HCT116 (cell line): Measurements from ENCODE around the gene SMIM32. TPM values are rescaled to one million over a fixed set of nuclear protein-coding genes. Genes with fewer than 3 reads are reported as not detected.

Experiments
- ATAC-seq: fragments of 200-7000 bp; cut with Tn5 transposase; 2 replicates; pipeline ENCODE4 v1.9.1; 2020; ENCODE audit warnings: mild to moderate bottlenecking, moderate library complexity
- Bru-seq: library from RNA; stranded (reverse); fragments of 400-500 nt; gene quantifications from one replicate; lab custom pipeline; 2021; lab: Mats Ljungman, UMichigan
- BruChase-seq, 2 experiments: library from RNA; stranded (reverse); fragments of 400-500 nt; gene quantifications; one replicate each; lab custom pipeline; 2021; lab: Mats Ljungman, UMichigan
- BruUV-seq: library from RNA; stranded (reverse); fragments of 400-500 nt; replicated peaks from 2 replicates; lab custom pipeline; 2021; lab: Mats Ljungman, UMichigan
- CTCF ChIA-PET: fragments of 300-600 bp; sonication (Branson Sonifier 250); formaldehyde crosslinking; loops from one replicate; lab custom pipeline; 2021; ENCODE audit warnings: antibody characterized with exemption; lab: Charles Lee
- POLR2A ChIA-PET: fragments of 300-600, 350-600 bp; sonication (Branson Sonifier 250); formaldehyde crosslinking; loops from one replicate; lab custom pipeline; 2021; ENCODE audit warnings: antibody characterized with exemption; lab: Charles Lee
- RAD21 ChIA-PET, 2 experiments: fragments of 300-600 bp; sonication (Branson Sonifier 250); formaldehyde crosslinking; loops; one replicate each; lab custom pipeline; 2023; ENCODE audit warnings: low total read pairs in 2 of 2; ENCODE audit not compliant: uncharacterized antibody in 2 of 2, unreplicated experiment in 2 of 2, low non-redundant PET in 1 of 2; lab: Charles Lee
- DNase-seq: peaks from one replicate; pipeline ENCODE4 v3.0.0-alpha.2; 2010; ENCODE audit warnings: low read depth, low spot score
- H2AFZ ChIP-seq: fragments of 200-600 bp; shearing (Covaris generic), sonication (generic); 2 replicates; pipeline ENCODE4 v1.6.1; 2017; ENCODE audit warnings: low read depth, mixed run types, mixed read lengths, antibody characterized with exemption, low read length; ENCODE audit not compliant: poor library complexity, severe bottlenecking
- H3K27ac ChIP-seq: 2 replicates; pipeline ENCODE4 v1.5.1; 2012; ENCODE audit warnings: low read depth, low read length
- H3K27me3 ChIP-seq: fragments of 200-600 bp; sonication (generic); 2 replicates; pipeline ENCODE4 v1.6.1; 2016; ENCODE audit warnings: mixed run types, low read length, mixed read lengths; ENCODE audit not compliant: insufficient read depth
- H3K36me3 ChIP-seq, 2 experiments: fragments of 200-500 bp in 1 of 2; fragments of 200-600 bp in 1 of 2; sonication (Bioruptor generic) in 1 of 2; sonication (generic) in 1 of 2; 2 replicates each; pipeline versions ENCODE4 v1.5.1 to v1.6.1; 2014 to 2016; ENCODE audit warnings: low read length in 2 of 2, inconsistent platforms in 1 of 2, mixed read lengths in 1 of 2, mixed run types in 1 of 2; ENCODE audit not compliant: insufficient read depth in 2 of 2, control insufficient read depth in 1 of 2
- H3K4me1 ChIP-seq, 2 experiments: fragments of 200-600 bp in 1 of 2; sonication (generic) in 1 of 2; 2 replicates each; pipeline versions ENCODE4 v1.5.1 to v1.6.1; 2012 to 2017; ENCODE audit warnings: low read length in 2 of 2, inconsistent platforms in 1 of 2, mild to moderate bottlenecking in 1 of 2, mixed read lengths in 1 of 2, mixed run types in 1 of 2, moderate library complexity in 1 of 2; ENCODE audit not compliant: insufficient read depth in 2 of 2, control insufficient read depth in 1 of 2
- H3K4me2 ChIP-seq: fragments of 200-600 bp; sonication (generic); 2 replicates; pipeline ENCODE4 v1.6.1; 2017; ENCODE audit warnings: mixed run types, low read length, mixed read lengths
- H3K4me3 ChIP-seq, 2 experiments: fragments of 200-600 bp in 1 of 2; sonication (generic) in 1 of 2; replicated peaks in 1 of 2; 2 replicates each; pipeline ENCODE4 v1.5.1; 2011 to 2016; ENCODE audit warnings: low read length in 2 of 2, control low read depth in 1 of 2, low read depth in 1 of 2, mild to moderate bottlenecking in 1 of 2, mixed read lengths in 1 of 2, mixed run types in 1 of 2
- H3K79me2 ChIP-seq: fragments of 200-600 bp; sonication (generic); 2 replicates; pipeline ENCODE4 v1.6.1; 2017; ENCODE audit warnings: mild to moderate bottlenecking, mixed run types, low read length, moderate library complexity, mixed read lengths; ENCODE audit not compliant: insufficient read depth
- H3K9ac ChIP-seq: fragments of 200-600 bp; sonication (generic); 2 replicates; pipeline ENCODE4 v1.6.1; 2016; ENCODE audit warnings: low read length, mixed read lengths
- H3K9me2 ChIP-seq: fragments of 200-600 bp; sonication (generic), shearing (Covaris generic); 2 replicates; pipeline ENCODE4 v1.6.1; 2017; ENCODE audit warnings: mixed run types, mild to moderate bottlenecking, moderate library complexity; ENCODE audit not compliant: insufficient read depth
- H3K9me3 ChIP-seq, 2 experiments: fragments of 200-500 bp in 1 of 2; fragments of 200-600 bp in 1 of 2; sonication (Bioruptor generic) in 1 of 2; sonication (generic) in 1 of 2; 2 replicates each; pipeline ENCODE4 v1.6.1; 2014 to 2017; ENCODE audit warnings: low read length in 2 of 2, mixed read lengths in 2 of 2, inconsistent platforms in 1 of 2, low read depth in 1 of 2, mild to moderate bottlenecking in 1 of 2, mixed run types in 1 of 2, moderate library complexity in 1 of 2; ENCODE audit not compliant: control insufficient read depth in 1 of 2, insufficient read depth in 1 of 2
- H4K20me1 ChIP-seq: fragments of 200-600 bp; sonication (generic), shearing (Covaris generic); 2 replicates; pipeline ENCODE4 v1.6.1; 2017; ENCODE audit warnings: mixed run types, mild to moderate bottlenecking, moderate library complexity; ENCODE audit not compliant: insufficient read depth
- ATF3 ChIP-seq: IDR thresholded peaks from 2 replicates; pipeline ENCODE4 v1.6.1; 2012
- CEBPB ChIP-seq: IDR thresholded peaks from 2 replicates; pipeline ENCODE4 v1.6.1; 2012; ENCODE audit warnings: low read depth
- EZH2 ChIP-seq: fragments of 200-600 bp; sonication (generic); IDR thresholded peaks from 2 replicates; pipeline ENCODE4 v1.6.1; 2017; ENCODE audit warnings: antibody characterized with exemption, mixed run types
- EZH2phosphoT487 ChIP-seq: fragments of 200-600 bp; IDR thresholded peaks from 2 replicates; pipeline ENCODE4 v1.6.1; 2018; ENCODE audit warnings: antibody characterized with exemption, borderline replicate concordance
- FOSL1 ChIP-seq: IDR thresholded peaks from 2 replicates; pipeline ENCODE4 v1.6.1; 2012; ENCODE audit warnings: low read depth
- JUND ChIP-seq: IDR thresholded peaks from 2 replicates; pipeline ENCODE4 v1.6.1; 2012
- POLR2AphosphoS5 ChIP-seq: IDR thresholded peaks from 2 replicates; pipeline ENCODE4 v1.6.1; 2011; ENCODE audit warnings: mild to moderate bottlenecking, low read depth, low read length, moderate library complexity
- RAD21 ChIP-seq: IDR thresholded peaks from 2 replicates; pipeline ENCODE4 v1.6.1; 2012; ENCODE audit warnings: low read depth, mild to moderate bottlenecking
- SIN3A ChIP-seq: IDR thresholded peaks from 2 replicates; pipeline ENCODE4 v1.6.1; 2012; ENCODE audit warnings: low read depth
- SP1 ChIP-seq: IDR thresholded peaks from 2 replicates; pipeline ENCODE4 v1.6.1; 2012; ENCODE audit warnings: low read depth
- TCF7L2 ChIP-seq: IDR thresholded peaks from 2 replicates; pipeline ENCODE4 v1.7.0; 2011; ENCODE audit warnings: borderline replicate concordance, inconsistent platforms; ENCODE audit not compliant: insufficient read depth, insufficient read length; ENCODE audit errors: extremely low read depth
- YY1 ChIP-seq: IDR thresholded peaks from 2 replicates; pipeline ENCODE4 v1.6.1; 2011; ENCODE audit warnings: low read length, low read depth, moderate library complexity, mild to moderate bottlenecking; ENCODE audit not compliant: insufficient replicate concordance; ENCODE audit errors: extremely low read depth
- ZBTB33 ChIP-seq: IDR thresholded peaks from 2 replicates; pipeline ENCODE4 v1.6.1; 2011; ENCODE audit warnings: mild to moderate bottlenecking, low read length, moderate library complexity; ENCODE audit not compliant: insufficient replicate concordance; ENCODE audit errors: extremely low read depth
- ZFX ChIP-seq: fragments of 450-650 bp; IDR thresholded peaks from 2 replicates; pipeline ENCODE4 v1.6.1; 2017
- ZNF274 ChIP-seq: fragments of 200-500 bp; sonication (Bioruptor generic); IDR thresholded peaks from 2 replicates; pipeline ENCODE4 v1.6.1; 2014; ENCODE audit warnings: mild to moderate bottlenecking, low read depth, low read length, inconsistent platforms
- intact Hi-C: fragments of 100-400 bp; cut with micrococcal nuclease; formaldehyde crosslinking; loops from 2 replicates; pipeline ENCODE4 v1.10.0; 2022
- long read RNA-seq: library from polyadenylated mRNA; unstranded; transcript quantifications from one replicate; pipeline ENCODE4 v2.0.0, GENCODE V29; 2021; ENCODE audit not compliant: unreplicated experiment
- polyA plus RNA-seq: library from polyadenylated mRNA; unstranded; fragments of >200 nt; gene quantifications from 2 replicates; pipeline ENCODE4 v1.2.1, GENCODE V29; 2012; ENCODE audit warnings: missing spikeins
- total RNA-seq: library from RNA; stranded (reverse); gene quantifications from one replicate; pipeline ENCODE4 v1.2.1, GENCODE V29; 2021; ENCODE audit not compliant: unreplicated experiment

Gene SMIM32
- not detected for total RNA-seq
- polyA plus RNA-seq, result not detected in 2 replicates
- not detected for Bru-seq, nascent RNA
- not detected for BruChase-seq, experiment 1, labeled RNA remaining after a 6-hour chase
- BruChase-seq, experiment 2, labeled RNA remaining after a 2-hour chase, result not detected
- long read RNA-seq, result 0 reads

- BruUV-seq, result no TSS peak
- Histone ChIP-seq H3K27me3 (no peaks in the 10 kb centered on the region), H3K27ac (no peak within 1 kb of the TSS)
- TF ChIP-seq YY1, result no peak
- no peak for TF ChIP-seq ZBTB33
- no peak for TF ChIP-seq ATF3
- no peak for TF ChIP-seq CEBPB
- TF ChIP-seq EZH2phosphoT487, result no peak
- TF ChIP-seq RAD21, result no peak
- TF ChIP-seq FOSL1, result no peak
- no peak for TF ChIP-seq ZFX
- no peak for TF ChIP-seq POLR2AphosphoS5
- no peak for TF ChIP-seq EZH2
- no peak for TF ChIP-seq TCF7L2
- TF ChIP-seq SP1, result no peak
- TF ChIP-seq SIN3A, result no peak
- TF ChIP-seq ZNF274, result no peak
- TF ChIP-seq JUND, result no peak
- TF ChIP-seq, all 23 proteins: peak for 0
- no peaks in the 10 kb centered on the region for H3K79me2 ChIP-seq
- H3K4me1 ChIP-seq, result peaks cover 0 to 11% of the 10 kb centered on the region in 2 experiments; a peak in 2 of 4 replicates
- intact Hi-C loops, result no loop called here
- H3K36me3 ChIP-seq, result no peaks in the 10 kb centered on the region
- DNase-seq (no peak), ATAC-seq (no peak)
- CTCF ChIA-PET, result no interaction called here
- POLR2A ChIA-PET, result no interaction called here
- H4K20me1 ChIP-seq, result no peaks in the 10 kb centered on the region
- H3K9ac ChIP-seq, result no peak within 1 kb of the TSS
- no peak within 1 kb of the TSS for H2AFZ ChIP-seq
- no peak within 1 kb of the TSS for H3K4me3 ChIP-seq
- no peak within 1 kb of the TSS for H3K4me2 ChIP-seq
- H3K9me2 ChIP-seq, result no peaks in the 10 kb centered on the region
- H3K9me3 ChIP-seq, result no peaks in the 10 kb centered on the region
- RAD21 ChIA-PET, result no interaction called here
These were observed at the start of gene SMIM32 for GRCh38 chr5:136192526-136193321. Gene SMIM32, minus strand, starts transcription at chr5:136193162. Its CDS starts 638 bp downstream, at chr5:136192524.
